Hepatocyte (in vitro differentiated cells): ENCODE results near the gene COL20A1.

ENCODE experiments used
- EZH2phosphoT487 ChIP-seq: fragments of 200-600 bp; sonication (generic); IDR thresholded peaks from one replicate; pipeline ENCODE4 v1.6.1; 2018; ENCODE audit warnings: antibody characterized with exemption, mild to moderate bottlenecking, low read depth, moderate library complexity; ENCODE audit not compliant: unreplicated experiment, severe bottlenecking
- TF ChIP-seq, protein P1 (sequence below): fragments of 200-600 bp; sonication (generic); IDR thresholded peaks from 2 replicates; pipeline ENCODE4 v1.5.1; 2016; ENCODE audit warnings: antibody characterized with exemption, mild to moderate bottlenecking; ENCODE audit not compliant: poor library complexity

DNA sequence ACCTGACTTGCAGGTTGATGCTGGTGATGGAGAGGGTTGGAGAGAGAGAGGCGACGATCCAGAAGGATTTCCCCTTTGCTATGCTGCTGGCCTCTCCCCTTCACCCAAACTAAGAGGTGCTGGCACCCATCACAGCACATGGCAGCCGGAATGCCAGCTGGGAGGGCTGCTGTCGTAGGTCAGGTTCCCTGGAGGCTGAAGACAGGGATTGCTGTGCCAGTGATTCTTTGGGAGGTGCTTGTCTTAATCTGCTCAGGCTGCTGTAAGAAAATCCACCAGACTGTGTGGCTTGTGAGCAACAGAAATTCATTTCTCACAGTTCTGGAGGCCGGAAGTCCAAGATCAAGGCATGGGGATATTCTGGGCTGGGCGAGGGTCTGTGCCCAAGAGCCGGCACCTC is 24.7 kb upstream of the COL20A1 start:
- TF ChIP-seq, protein P1, sequence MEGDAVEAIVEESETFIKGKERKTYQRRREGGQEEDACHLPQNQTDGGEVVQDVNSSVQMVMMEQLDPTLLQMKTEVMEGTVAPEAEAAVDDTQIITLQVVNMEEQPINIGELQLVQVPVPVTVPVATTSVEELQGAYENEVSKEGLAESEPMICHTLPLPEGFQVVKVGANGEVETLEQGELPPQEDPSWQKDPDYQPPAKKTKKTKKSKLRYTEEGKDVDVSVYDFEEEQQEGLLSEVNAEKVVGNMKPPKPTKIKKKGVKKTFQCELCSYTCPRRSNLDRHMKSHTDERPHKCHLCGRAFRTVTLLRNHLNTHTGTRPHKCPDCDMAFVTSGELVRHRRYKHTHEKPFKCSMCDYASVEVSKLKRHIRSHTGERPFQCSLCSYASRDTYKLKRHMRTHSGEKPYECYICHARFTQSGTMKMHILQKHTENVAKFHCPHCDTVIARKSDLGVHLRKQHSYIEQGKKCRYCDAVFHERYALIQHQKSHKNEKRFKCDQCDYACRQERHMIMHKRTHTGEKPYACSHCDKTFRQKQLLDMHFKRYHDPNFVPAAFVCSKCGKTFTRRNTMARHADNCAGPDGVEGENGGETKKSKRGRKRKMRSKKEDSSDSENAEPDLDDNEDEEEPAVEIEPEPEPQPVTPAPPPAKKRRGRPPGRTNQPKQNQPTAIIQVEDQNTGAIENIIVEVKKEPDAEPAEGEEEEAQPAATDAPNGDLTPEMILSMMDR: no peak
- no peak for TF ChIP-seq EZH2phosphoT487
